Adrenal gland (tissue), 12 donors: Measurements from ENCODE around the gene EXOC6B. TPM values are rescaled to one million over a fixed set of nuclear protein-coding genes. Genes with fewer than 3 reads are reported as not detected.

Source experiments
- DNase-seq, 7 donors: peaks; one replicate each; pipeline ENCODE4 v3.0.0-alpha.2; 2019 to 2020
- H3K27ac ChIP-seq, 5 donors: fragments of 200-600 bp; sonication (generic) in 4 of 5; 1 replicate in 3 of 5; 2 replicates in 2 of 5; pipeline versions ENCODE4 v1.5.1 to v1.8.0; 2016 to 2020; ENCODE audit warnings: mild to moderate bottlenecking in 1 of 5
- H3K27me3 ChIP-seq: fragments of 200-600 bp; 2 replicates; pipeline ENCODE4 v1.8.0; 2021
- H3K36me3 ChIP-seq, 2 donors: fragments of 200-600 bp; replicated peaks in 1 of 2; 1 replicate in 1 of 2; 2 replicates in 1 of 2; pipeline versions ENCODE4 v1.5.1 to v1.8.0; 2018 to 2022
- H3K4me1 ChIP-seq, 2 donors: fragments of 200-600 bp; replicated peaks in 1 of 2; 1 replicate in 1 of 2; 2 replicates in 1 of 2; pipeline versions ENCODE4 v1.5.1 to v1.8.0; 2018 to 2021
- H3K4me3 ChIP-seq, 4 donors: fragments of 200-600 bp; sonication (generic) in 3 of 4; one replicate each; pipeline ENCODE4 v1.5.1; 2016 to 2018
- H3K9me3 ChIP-seq, 3 donors: fragments of 200-600 bp; sonication (generic) in 1 of 3; replicated peaks in 1 of 3; 1 replicate in 2 of 3; 2 replicates in 1 of 3; pipeline versions ENCODE4 v1.5.1 to v1.8.0; 2016 to 2021
- POLR2A ChIP-seq, 2 donors: fragments of 450-650 bp; IDR thresholded peaks; one replicate each; pipeline ENCODE4 v1.6.1; 2017; ENCODE audit warnings: antibody characterized with exemption in 2 of 2, mild to moderate bottlenecking in 2 of 2, moderate library complexity in 1 of 2
- whole genome bisulfite sequencing, 4 donors: extraction: QIAGEN DNeasy Blood & Tissue Kit in 2 of 4; methylation state at CpG; one replicate each; pipeline versions ENCODE4 v1.1.5 to v1.1.7; 2013 to 2017; 5-methylcytosine and 5-hydroxymethylcytosine counted together
- intact Hi-C, 2 donors: fragments of 100-400 bp; cut with DNase I; formaldehyde crosslinking; loops; one replicate each; pipeline versions ENCODE4 v1.14.1 to v1.15.0; 2022 to 2023
- polyA plus RNA-seq, 3 donors: library from polyadenylated mRNA; stranded (reverse); fragments of 200-250 nt in 2 of 3; fragments of 350-450 nt in 1 of 3; fragmentation: Illumina TruSeq in 1 of 3; extraction: RNeasy Lipid Tissue Mini Kit (QIAGEN cat#74804) in 1 of 3; gene quantifications; one replicate each; pipeline ENCODE4 v1.2.3, GENCODE V29; 2013 to 2014
- total RNA-seq, 9 donors: library from RNA; depleted of rRNA in 4 of 9; stranded (reverse); fragments of >200 nt in 4 of 9; fragments of 120-200 nt in 1 of 9; fragmentation: NEBNext Ultra II Directional in 1 of 9; extraction: Animal tissue kit (Norgen Biotek cat#: 25700) in 1 of 9; gene quantifications; one replicate each; pipeline versions ENCODE4 v1.1.0 to v1.2.4, GENCODE V29; 2013 to 2023
- TF ChIP-seq, protein P1 (sequence below), 6 experiments: fragments of 450-650 bp in 4 of 6; fragments of 200-600 bp in 2 of 6; sonication (generic) in 1 of 6; IDR thresholded peaks; 1 replicate in 5 of 6; 2 replicates in 1 of 6; pipeline versions ENCODE4 v1.5.1 to v1.8.0; 2016 to 2021; ENCODE audit warnings: antibody characterized with exemption in 6 of 6, mild to moderate bottlenecking in 2 of 6, moderate library complexity in 1 of 6
- donor health status: healthy with polysubstance abuse.
- donor health status: Bipolar disorder and iron deficiency.
- donor health status: DM: yes; HTN: yes; CAD: no.
- donor health status: DM: no; HTN: no; CAD: no.
- donor health status: DM: no; HTN: no; CAD: no.
- donor health status: DM: yes; HTN: yes; CAD: no.

The EXOC6B gene
- total and polyA plus RNA-seq, 12 donors, result 6.0 to 92.6 (median 50.6) TPM

DNA sequence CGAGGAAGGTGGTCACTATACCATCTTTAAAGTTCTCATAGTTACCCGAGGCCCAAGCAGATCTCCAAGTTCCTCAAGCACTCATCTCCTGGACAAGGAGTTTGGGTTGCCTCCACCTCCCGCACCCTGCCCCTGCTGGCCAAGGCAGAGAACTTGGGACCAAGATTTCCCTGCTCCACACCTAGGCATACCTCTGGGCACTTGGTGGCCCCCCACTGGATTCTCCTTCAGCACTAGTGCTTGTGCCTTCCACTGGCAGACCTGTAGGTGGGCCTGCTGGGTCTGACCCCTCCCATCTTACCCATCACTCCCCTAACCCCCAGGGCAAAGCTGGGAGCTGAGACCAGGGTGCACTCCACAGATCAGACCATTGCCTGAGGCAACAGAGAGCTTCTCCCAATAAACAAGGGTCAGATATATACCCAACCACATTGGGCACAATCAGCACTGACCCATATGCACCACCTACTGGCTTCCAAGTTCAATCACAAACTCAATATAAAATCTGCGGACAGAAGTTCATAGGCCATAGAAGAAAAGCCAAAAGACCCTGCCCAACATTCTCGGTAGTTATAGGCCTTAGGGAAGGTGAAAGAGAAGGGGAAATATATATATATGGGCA, 244.2 kb downstream of the EXOC6B start:
- intact Hi-C loops, result loop anchor here in 1 of 2 donors (10.0 kb wide), 1 partner anchor 163 kb away; no protein-coding TSS in a partner anchor
- WGBS, 4 donors, result 65 to 85% (median 76%) methylated on average over 4 to 5 of the region's 5 CpGs

DNA sequence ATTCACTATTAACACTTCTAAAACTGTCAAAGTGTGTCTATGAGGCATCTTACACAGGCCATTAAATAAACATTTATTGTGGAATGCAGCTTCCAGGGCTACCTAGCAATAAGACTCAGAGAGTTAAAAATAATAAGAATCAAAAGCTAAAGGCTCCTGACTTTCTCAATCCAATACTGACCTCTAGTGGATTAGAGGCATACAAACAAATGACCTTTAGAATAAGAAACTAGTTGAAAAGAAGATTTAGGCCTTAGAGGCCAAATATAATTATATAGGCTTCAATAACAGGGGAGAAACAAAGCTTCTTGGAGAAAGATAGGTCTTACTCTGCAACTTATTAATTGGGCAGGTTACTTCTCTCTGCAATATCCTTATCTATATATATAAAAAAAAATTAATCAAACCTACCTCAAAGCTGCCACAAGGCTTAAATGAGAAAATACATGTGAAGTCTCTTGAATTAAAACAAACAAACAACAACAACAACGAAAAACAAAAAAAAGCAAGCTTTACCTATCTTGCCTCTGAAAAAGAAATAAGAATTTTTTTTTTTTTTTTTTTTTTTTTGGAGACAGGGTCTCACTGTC, 246.1 kb downstream of the EXOC6B start:
- Histone ChIP-seq H3K9me3 (no peaks in the 10 kb centered on the region), H3K4me1 (peaks cover 0 to 14% of the 10 kb centered on the region in 2 donors), H3K36me3 (no peaks in the 10 kb centered on the region), H3K27ac (no peak overlapping the region), H3K4me3 (no peak overlapping the region), H3K27me3 (no peaks in the 10 kb centered on the region)
- DNase-seq, result no peak
- TF ChIP-seq POLR2A (IDR thresholded peaks at IDR 0.05), result no peak
- TF ChIP-seq, protein P1, sequence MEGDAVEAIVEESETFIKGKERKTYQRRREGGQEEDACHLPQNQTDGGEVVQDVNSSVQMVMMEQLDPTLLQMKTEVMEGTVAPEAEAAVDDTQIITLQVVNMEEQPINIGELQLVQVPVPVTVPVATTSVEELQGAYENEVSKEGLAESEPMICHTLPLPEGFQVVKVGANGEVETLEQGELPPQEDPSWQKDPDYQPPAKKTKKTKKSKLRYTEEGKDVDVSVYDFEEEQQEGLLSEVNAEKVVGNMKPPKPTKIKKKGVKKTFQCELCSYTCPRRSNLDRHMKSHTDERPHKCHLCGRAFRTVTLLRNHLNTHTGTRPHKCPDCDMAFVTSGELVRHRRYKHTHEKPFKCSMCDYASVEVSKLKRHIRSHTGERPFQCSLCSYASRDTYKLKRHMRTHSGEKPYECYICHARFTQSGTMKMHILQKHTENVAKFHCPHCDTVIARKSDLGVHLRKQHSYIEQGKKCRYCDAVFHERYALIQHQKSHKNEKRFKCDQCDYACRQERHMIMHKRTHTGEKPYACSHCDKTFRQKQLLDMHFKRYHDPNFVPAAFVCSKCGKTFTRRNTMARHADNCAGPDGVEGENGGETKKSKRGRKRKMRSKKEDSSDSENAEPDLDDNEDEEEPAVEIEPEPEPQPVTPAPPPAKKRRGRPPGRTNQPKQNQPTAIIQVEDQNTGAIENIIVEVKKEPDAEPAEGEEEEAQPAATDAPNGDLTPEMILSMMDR (IDR thresholded peaks at IDR 0.05), result peak; percentile 46 to 79 (median 70)
- WGBS, 4 donors, result 36 to 45% (median 38%) methylated on average over 1 of the region's 1 CpG
- intact Hi-C loops, result loop anchor here (10.0 kb wide), 2 partner anchors 165 to 655 kb away; no protein-coding TSS in a partner anchor

More for the DNA sequence above, 244.2 kb downstream of the EXOC6B start:
- no peak for TF ChIP-seq POLR2A (IDR thresholded peaks at IDR 0.05)
- TF ChIP-seq, protein P1 (IDR thresholded peaks at IDR 0.05), result no peak
- Histone ChIP-seq H3K4me3 (no peak overlapping the region), H3K4me1 (peaks cover 0 to 9% of the 10 kb centered on the region in 2 donors), H3K36me3 (no peaks in the 10 kb centered on the region), H3K27ac (no peak overlapping the region), H3K27me3 (no peaks in the 10 kb centered on the region), H3K9me3 (no peaks in the 10 kb centered on the region)
- DNase-seq, result no peak

DNA sequence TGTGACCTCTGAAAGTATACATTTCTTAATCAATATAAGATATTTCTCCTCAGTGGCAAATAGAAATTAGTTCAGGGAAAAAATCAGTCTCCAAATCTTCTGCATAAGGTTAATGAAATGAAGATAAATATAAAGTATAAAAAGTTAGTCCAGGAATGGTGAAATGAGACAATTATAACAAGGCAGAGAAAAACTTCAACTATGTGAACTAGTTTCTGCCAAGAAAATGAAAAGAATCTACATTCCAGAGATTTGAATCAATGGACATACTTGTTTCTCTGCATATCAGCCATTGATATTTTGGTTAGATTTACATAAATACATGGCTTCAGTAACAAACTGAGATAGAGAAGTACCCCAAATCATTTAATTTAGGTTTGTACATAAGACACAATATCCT, 249.0 kb downstream of the EXOC6B start:
- TF ChIP-seq POLR2A (IDR thresholded peaks at IDR 0.05), result no peak
- TF ChIP-seq, protein P1 (IDR thresholded peaks at IDR 0.05), result no peak
- DNase-seq, result no peak
- H3K27ac ChIP-seq, result no peak overlapping the region
- H3K4me1 ChIP-seq, result peaks cover 0 to 14% of the 10 kb centered on the region in 2 donors
- H3K36me3 ChIP-seq, result no peaks in the 10 kb centered on the region
- H3K27me3 ChIP-seq, result no peaks in the 10 kb centered on the region
- intact Hi-C loops, result loop anchor here in 1 of 2 donors (10.0 kb wide), 1 partner anchor 652 kb away; no protein-coding TSS in a partner anchor
- H3K9me3 ChIP-seq, result no peaks in the 10 kb centered on the region
- no peak overlapping the region for H3K4me3 ChIP-seq

DNA sequence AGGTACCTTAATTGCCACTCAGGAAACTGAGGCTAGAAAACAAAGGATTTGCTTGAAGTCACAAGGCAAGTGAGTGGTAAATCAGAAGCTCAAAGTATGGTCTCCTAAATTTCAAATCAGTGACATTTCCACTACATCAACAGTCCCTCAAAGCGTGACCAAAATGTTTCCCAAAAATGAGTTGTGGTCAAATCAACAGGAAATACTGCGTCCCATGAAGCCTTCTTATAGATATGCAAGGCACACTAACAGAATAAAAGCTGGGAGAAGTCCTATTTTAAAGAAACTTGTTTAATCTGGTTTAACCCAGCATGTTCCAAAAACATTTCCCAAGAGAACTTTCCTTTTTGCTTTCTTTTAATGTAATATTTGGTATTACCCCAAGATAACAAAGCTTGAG, 249.4 kb downstream of the EXOC6B start:
- DNase-seq, result no peak
- 72 to 79% (median 78%) methylated on average over 2 of the region's 2 CpGs for WGBS, 4 donors
- intact Hi-C loops, result loop anchor here in 1 of 2 donors (10.0 kb wide), 1 partner anchor 652 kb away; no protein-coding TSS in a partner anchor
- no peak overlapping the region for H3K27ac ChIP-seq
- H3K9me3 ChIP-seq, result no peaks in the 10 kb centered on the region
- H3K4me1 ChIP-seq, result peaks cover 0 to 14% of the 10 kb centered on the region in 2 donors
- no peaks in the 10 kb centered on the region for H3K36me3 ChIP-seq
- no peak overlapping the region for H3K4me3 ChIP-seq
- TF ChIP-seq, protein P1 (IDR thresholded peaks at IDR 0.05), result no peak
- no peak for TF ChIP-seq POLR2A (IDR thresholded peaks at IDR 0.05)
- H3K27me3 ChIP-seq, result no peaks in the 10 kb centered on the region
